ENCODE data around the gene FKRP. TPM values are rescaled to one million over a fixed set of nuclear protein-coding genes. Genes with fewer than 3 reads are reported as not detected.

FKRP gene
- polyA plus RNA-seq, 2 of the 4 experiments (the other 2 are of a cell fraction) = 14.7 to 18.8 TPM

GRCh38 chr19:46748325-46749109 is 2.7 kb downstream of the FKRP start:
- DNase-seq (ENCODE audit: low read depth in 1 of 2, low spot score in 1 of 2) (peak; percentile 75 to 82), FAIRE-seq (no peak), ATAC-seq (peak in 1 of 2 experiments; percentile 50; a peak in 3 of 6 replicates)
- H3K4me1 ChIP-seq = peaks cover 17% of the 10 kb centered on the region
- no peak overlapping the region for H3K27ac ChIP-seq
- H3K4me3 ChIP-seq = no peak overlapping the region
- ChIA-PET CTCF (interaction anchor here (0.6 to 28.2 kb wide), 35 partner anchors 10 to 381 kb away, joined by 3 to 1222 read pairs (median 5); partner anchors contain the start of genes AP2S1 and SLC1A5), POLR2A (no interaction called here)
- no peak overlapping the region for H3K4me2 ChIP-seq
- 71% methylated on average over 21 of the region's 21 CpGs for WGBS (ENCODE audit: missing lambda C conversion rate)
- no peaks in the 10 kb centered on the region for H3K9me3 ChIP-seq
- no peak for TF ChIP-seq HDAC2 (IDR thresholded peaks at IDR 0.05)
- TF ChIP-seq EP300 (IDR thresholded peaks at IDR 0.05) = no peak
- TF ChIP-seq KDM1A (IDR thresholded peaks at IDR 0.05; ENCODE audit: low read depth) = peak; percentile 87
- no peak for TF ChIP-seq ZFP36 (IDR thresholded peaks at IDR 0.05; ENCODE audit: borderline replicate concordance, partially characterized antibody)
- TF ChIP-seq REST (IDR thresholded peaks at IDR 0.05) = no peak
- no peak for TF ChIP-seq CHD2 (IDR thresholded peaks at IDR 0.05; ENCODE audit: low read length, partially characterized antibody)
- TF ChIP-seq USF2 (IDR thresholded peaks at IDR 0.05) = no peak
- TF ChIP-seq GATA3 (IDR thresholded peaks at IDR 0.05; ENCODE audit: borderline replicate concordance) = no peak
- TF ChIP-seq MYC (IDR thresholded peaks at IDR 0.05; ENCODE audit: borderline replicate concordance, low read length) = no peak
- TF ChIP-seq HOXB5 (CRISPR knock-in tag; IDR thresholded peaks at IDR 0.05) = no peak
- TF ChIP-seq ELK1 (IDR thresholded peaks at IDR 0.05; ENCODE audit: low read depth, low read length) = no peak
- peak; percentile 45 for TF ChIP-seq MAX (IDR thresholded peaks at IDR 0.05)
- peak; percentile 31 to 54; a peak in 2 of 5 replicates for TF ChIP-seq RAD21 (conservative IDR thresholded peaks at IDR 0.05 in 1 of 2, IDR thresholded peaks at IDR 0.05 in 1 of 2)
- TF ChIP-seq SMC3 (IDR thresholded peaks at IDR 0.05) = peak; percentile 49
- TF ChIP-seq CTCF (IDR thresholded peaks at IDR 0.05) = peak; percentile 92
- TF ChIP-seq CBX2 (IDR thresholded peaks at IDR 0.05; ENCODE audit: borderline replicate concordance, low read depth) = no peak
- no peak for TF ChIP-seq HEYL (CRISPR knock-in tag; IDR thresholded peaks at IDR 0.05)
- no peak for TF ChIP-seq FOXS1 (CRISPR knock-in tag; IDR thresholded peaks at IDR 0.05)
- TF ChIP-seq RARB (CRISPR knock-in tag; IDR thresholded peaks at IDR 0.05) = no peak
- TF ChIP-seq HMGXB4 (CRISPR knock-in tag; IDR thresholded peaks at IDR 0.05; ENCODE audit: borderline replicate concordance) = no peak
- no peak for TF ChIP-seq FOSL2 (IDR thresholded peaks at IDR 0.05)
- TF ChIP-seq FOSL2 (CRISPR knock-in tag; IDR thresholded peaks at IDR 0.05) = no peak
- TF ChIP-seq PHF8 (IDR thresholded peaks at IDR 0.05; ENCODE audit: borderline replicate concordance, low read depth) = no peak
- no peak for TF ChIP-seq RFX5 (IDR thresholded peaks at IDR 0.05)
- no peak for TF ChIP-seq NPAS2 (CRISPR knock-in tag; IDR thresholded peaks at IDR 0.05; ENCODE audit: borderline replicate concordance)
- no peak for TF ChIP-seq ATOH8 (CRISPR knock-in tag; IDR thresholded peaks at IDR 0.05; ENCODE audit: low read depth)
- no peak for TF ChIP-seq TFCP2L1 (CRISPR knock-in tag; IDR thresholded peaks at IDR 0.05)
- TF ChIP-seq ZNF302 (CRISPR knock-in tag; IDR thresholded peaks at IDR 0.05) = no peak
- no peak for TF ChIP-seq CBX8 (IDR thresholded peaks at IDR 0.05)
- TF ChIP-seq RCOR1 (IDR thresholded peaks at IDR 0.05; ENCODE audit: low read depth, low read length) = no peak

Measured in A549 (cell line).